DOHH2 (cell line): ENCODE data around the gene OR9Q2.

ENCODE experiments used
- H3F3A ChIP-seq: fragments of 200-600 bp; sonication (generic), shearing (Covaris generic); 2 replicates; pipeline ENCODE4 v1.6.0; 2016; ENCODE audit warnings: antibody characterized with exemption, mild to moderate bottlenecking; ENCODE audit not compliant: control insufficient read depth, insufficient read depth
- H3K27ac ChIP-seq: fragments of 200-600 bp; sonication (generic); 2 replicates; pipeline ENCODE4 v1.5.1; 2014; ENCODE audit warnings: low read depth, mild to moderate bottlenecking, low read length, moderate library complexity
- H3K27me3 ChIP-seq: fragments of 200-600 bp; sonication (generic); 2 replicates; pipeline ENCODE4 v1.6.1; 2014; ENCODE audit warnings: mild to moderate bottlenecking, low read length, mixed read lengths; ENCODE audit not compliant: control insufficient read depth
- H3K36me3 ChIP-seq: fragments of 200-600 bp; sonication (generic); 2 replicates; pipeline ENCODE4 v1.6.1; 2014; ENCODE audit warnings: mild to moderate bottlenecking, low read length, moderate library complexity, mixed read lengths; ENCODE audit not compliant: control insufficient read depth
- H3K4me1 ChIP-seq: fragments of 200-600 bp; sonication (generic); 2 replicates; pipeline ENCODE4 v1.6.1; 2014; ENCODE audit warnings: mild to moderate bottlenecking, low read length, mixed read lengths; ENCODE audit not compliant: control insufficient read depth
- H3K4me2 ChIP-seq: fragments of 200-600 bp; sonication (generic); 2 replicates; pipeline ENCODE4 v1.6.0; 2014; ENCODE audit warnings: mild to moderate bottlenecking, low read length, moderate library complexity
- H3K4me3 ChIP-seq: fragments of 200-600 bp; sonication (generic); 2 replicates; pipeline ENCODE4 v1.5.1; 2014; ENCODE audit warnings: mild to moderate bottlenecking, low read length, mixed read lengths
- H3K79me2 ChIP-seq: fragments of 200-600 bp; sonication (generic); 2 replicates; pipeline ENCODE4 v1.6.1; 2014; ENCODE audit warnings: mild to moderate bottlenecking, low read length, mixed read lengths; ENCODE audit not compliant: control insufficient read depth
- H3K9me2 ChIP-seq: fragments of 200-600 bp; sonication (generic); replicated peaks from 2 replicates; pipeline ENCODE4 v1.6.1; 2014; ENCODE audit warnings: mild to moderate bottlenecking, low read length, mixed read lengths; ENCODE audit not compliant: control insufficient read depth
- H3K9me3 ChIP-seq: fragments of 200-600 bp; sonication (generic); 2 replicates; pipeline ENCODE4 v1.6.1; 2014; ENCODE audit warnings: antibody characterized with exemption, low read length, mixed read lengths; ENCODE audit not compliant: control insufficient read depth, insufficient read depth
- H4K20me1 ChIP-seq: fragments of 200-600 bp; sonication (generic); 2 replicates; pipeline ENCODE4 v1.6.0; 2014; ENCODE audit warnings: low read depth, mild to moderate bottlenecking, antibody characterized with exemption, low read length, moderate library complexity; ENCODE audit not compliant: control insufficient read depth, insufficient read depth
- CTCF ChIP-seq: fragments of 200-600 bp; sonication (generic); IDR thresholded peaks from one replicate; pipeline ENCODE4 v1.5.1; 2014; ENCODE audit warnings: antibody characterized with exemption, mild to moderate bottlenecking, low read depth, low read length; ENCODE audit not compliant: poor library complexity, severe bottlenecking
- EZH2phosphoT487 ChIP-seq: fragments of 200-600 bp; sonication (generic); IDR thresholded peaks from 2 replicates; pipeline ENCODE4 v1.6.1; 2017; ENCODE audit warnings: borderline replicate concordance, mild to moderate bottlenecking, antibody characterized with exemption, low read length, moderate library complexity, mixed read lengths

OR9Q2 gene

GRCh38 chr11:58186938-58187337, 1.9 kb upstream of the OR9Q2 start:
- no peaks in the 10 kb centered on the region for H3K36me3 ChIP-seq
- H3K27ac ChIP-seq = no peak overlapping the region
- H3F3A ChIP-seq = no peaks in the 10 kb centered on the region
- no peaks in the 10 kb centered on the region for H3K79me2 ChIP-seq
- no peaks in the 10 kb centered on the region for H3K27me3 ChIP-seq
- H4K20me1 ChIP-seq = no peaks in the 10 kb centered on the region
- H3K9me2 ChIP-seq = no peaks in the 10 kb centered on the region
- no peaks in the 10 kb centered on the region for H3K9me3 ChIP-seq
- H3K4me3 ChIP-seq = no peak overlapping the region
- TF ChIP-seq CTCF (no peak), EZH2phosphoT487 (no peak)
- no peak overlapping the region for H3K4me2 ChIP-seq
- no peaks in the 10 kb centered on the region for H3K4me1 ChIP-seq

GRCh38 chr11:58192229-58192628, 3.4 kb downstream of the OR9Q2 start:
- Histone ChIP-seq H3K9me3 (peaks cover 4% of the 10 kb centered on the region; the same call in 1 of the 2 replicates), H3K36me3 (no peaks in the 10 kb centered on the region), H3K79me2 (no peaks in the 10 kb centered on the region), H3K27me3 (no peaks in the 10 kb centered on the region), H3K4me3 (no peak overlapping the region), H3K27ac (no peak overlapping the region), H4K20me1 (no peaks in the 10 kb centered on the region), H3F3A (no peaks in the 10 kb centered on the region), H3K4me1 (no peaks in the 10 kb centered on the region), H3K4me2 (no peak overlapping the region), H3K9me2 (no peaks in the 10 kb centered on the region)
- no peak for TF ChIP-seq CTCF
- TF ChIP-seq EZH2phosphoT487 = no peak

GRCh38 chr11:58193391-58193790, 4.5 kb downstream of the OR9Q2 start:
- H3K4me3 ChIP-seq = no peak overlapping the region
- peaks cover 4% of the 10 kb centered on the region; the same call in 1 of the 2 replicates for H3K9me3 ChIP-seq
- no peaks in the 10 kb centered on the region for H3K36me3 ChIP-seq
- no peaks in the 10 kb centered on the region for H3K4me1 ChIP-seq
- H3K27me3 ChIP-seq = no peaks in the 10 kb centered on the region
- no peak overlapping the region for H3K4me2 ChIP-seq
- H3K9me2 ChIP-seq = no peaks in the 10 kb centered on the region
- H3K79me2 ChIP-seq = no peaks in the 10 kb centered on the region
- no peaks in the 10 kb centered on the region for H3F3A ChIP-seq
- TF ChIP-seq EZH2phosphoT487 = no peak
- no peak for TF ChIP-seq CTCF
- no peak overlapping the region for H3K27ac ChIP-seq
- no peaks in the 10 kb centered on the region for H4K20me1 ChIP-seq

- H3K36me3 ChIP-seq = no peaks in the 10 kb centered on the region
- no peak overlapping the region for H3K27ac ChIP-seq
- no peaks in the 10 kb centered on the region for H3K27me3 ChIP-seq
- H3K4me2 ChIP-seq = no peak overlapping the region
- no peak overlapping the region for H3K4me3 ChIP-seq
- no peaks in the 10 kb centered on the region for H3K4me1 ChIP-seq
- H3K9me2 ChIP-seq = no peaks in the 10 kb centered on the region
- no peak for TF ChIP-seq EZH2phosphoT487
- TF ChIP-seq CTCF = no peak
- peaks cover 4% of the 10 kb centered on the region; the same call in 1 of the 2 replicates for H3K9me3 ChIP-seq
- H3K79me2 ChIP-seq = no peaks in the 10 kb centered on the region
- H3F3A ChIP-seq = no peaks in the 10 kb centered on the region
- H4K20me1 ChIP-seq = no peaks in the 10 kb centered on the region
Observed at GRCh38 chr11:58195939-58196338, 7.1 kb downstream of the OR9Q2 start.
